HG02840 (cell line): ENCODE data around the gene ISCA2.

Experiments used
- ATAC-seq: cut with Tn5 transposase; IDR thresholded peaks from one replicate; pipeline ENCODE4 v1.9.1; 2021; ENCODE audit warnings: mild to moderate bottlenecking, moderate library complexity, moderate number of reproducible peaks; ENCODE audit not compliant: unreplicated experiment, low FRiP score

Gene ISCA2

GRCh38 chr14:74507085-74507484 is 13.5 kb downstream of the ISCA2 start:
- ATAC-seq, result no peak

- no peak for ATAC-seq
These were observed 14.3 kb downstream of the ISCA2 start for GRCh38 chr14:74507840-74508239.

GRCh38 chr14:74508292-74508731 is 14.7 kb downstream of the ISCA2 start:
- no peak for ATAC-seq

- ATAC-seq, result no peak
These were observed 15.4 kb downstream of the ISCA2 start for GRCh38 chr14:74508844-74509428.

GRCh38 chr14:74509587-74510222 is 16.1 kb downstream of the ISCA2 start:
- no peak for ATAC-seq

GRCh38 chr14:74510223-74510931 is 16.8 kb downstream of the ISCA2 start:
- ATAC-seq, result no peak

- no peak for ATAC-seq
These were observed 17.4 kb downstream of the ISCA2 start for GRCh38 chr14:74510959-74511409.

- no peak for ATAC-seq
These were observed 18.6 kb downstream of the ISCA2 start for GRCh38 chr14:74511966-74512830.

- no peak for ATAC-seq
These were observed 20.9 kb downstream of the ISCA2 start for GRCh38 chr14:74514471-74514941.

GRCh38 chr14:74515891-74516412 is 22.4 kb downstream of the ISCA2 start:
- ATAC-seq, result no peak

GRCh38 chr14:74516451-74517160 is 23.0 kb downstream of the ISCA2 start:
- no peak for ATAC-seq

- no peak for ATAC-seq
These were observed 24.2 kb downstream of the ISCA2 start for GRCh38 chr14:74517731-74518130.

- ATAC-seq, result no peak
These were observed 24.7 kb downstream of the ISCA2 start for GRCh38 chr14:74518221-74518620.

- ATAC-seq, result no peak
These were observed 25.9 kb downstream of the ISCA2 start for GRCh38 chr14:74519316-74520074.

GRCh38 chr14:74521756-74522155 is 28.2 kb downstream of the ISCA2 start:
- no peak for ATAC-seq

GRCh38 chr14:74522740-74523139 is 29.2 kb downstream of the ISCA2 start:
- ATAC-seq, result no peak

- no peak for ATAC-seq
These were observed 30.7 kb downstream of the ISCA2 start for GRCh38 chr14:74524076-74524811.

- ATAC-seq, result no peak
These were observed 31.2 kb downstream of the ISCA2 start for GRCh38 chr14:74524812-74525135.
